GM21381 (cell line): ENCODE results near the gene GRHPR.
"Not testable (repeated sequence)": the region's sequence is repeated elsewhere in the genome, so short reads cannot be mapped to it uniquely, and the experiment has no call there.

Experiments used
- ATAC-seq: cut with Tn5 transposase; IDR thresholded peaks from one replicate; pipeline ENCODE4 v1.9.1; 2021; ENCODE audit warnings: mild to moderate bottlenecking, moderate library complexity; ENCODE audit not compliant: unreplicated experiment

GRHPR gene

GRCh38 chr9:37444890-37445289, 22.4 kb downstream of the GRHPR start:
- ATAC-seq = no peak

- no peak for ATAC-seq
Observed at GRCh38 chr9:37445832-37446231, 23.3 kb downstream of the GRHPR start.

- ATAC-seq = no peak
Observed at GRCh38 chr9:37446401-37446800, 23.9 kb downstream of the GRHPR start.

GRCh38 chr9:37447111-37447510, 24.6 kb downstream of the GRHPR start:
- ATAC-seq = no peak

GRCh38 chr9:37449862-37450632, 27.6 kb downstream of the GRHPR start:
- ATAC-seq = no peak

- no peak for ATAC-seq
Observed at GRCh38 chr9:37451628-37452027, 29.1 kb downstream of the GRHPR start.

GRCh38 chr9:37452611-37453010, 30.1 kb downstream of the GRHPR start:
- ATAC-seq = no peak

GRCh38 chr9:37453827-37454226, 31.3 kb downstream of the GRHPR start:
- no peak for ATAC-seq

GRCh38 chr9:37454238-37454637, 31.7 kb downstream of the GRHPR start:
- ATAC-seq = no peak

GRCh38 chr9:37455884-37456647, 33.6 kb downstream of the GRHPR start:
- ATAC-seq = no peak

- no peak for ATAC-seq
Observed at GRCh38 chr9:37456817-37457216, 34.3 kb downstream of the GRHPR start.

- no peak for ATAC-seq
Observed at GRCh38 chr9:37464006-37464405, 41.5 kb downstream of the GRHPR start.

GRCh38 chr9:37464426-37465248, 42.1 kb downstream of the GRHPR start:
- peak; percentile 29 for ATAC-seq

- ATAC-seq = peak; percentile 77
Observed at GRCh38 chr9:37465249-37466036, 42.9 kb downstream of the GRHPR start, which contains the start of gene ZBTB5. ZBTB5 (minus strand) TSS chr9:37465450; CDS start chr9:37442551, 22,899 bp downstream.

- peak; percentile 11 for ATAC-seq
Observed at GRCh38 chr9:37466037-37466709, 43.7 kb downstream of the GRHPR start.

- not testable (repeated sequence) for ATAC-seq
Observed at GRCh38 chr9:37467530-37467929, 45.0 kb downstream of the GRHPR start.

GRCh38 chr9:37468620-37469019, 46.1 kb downstream of the GRHPR start:
- no peak for ATAC-seq

- ATAC-seq = no peak
Observed at GRCh38 chr9:37471942-37472684, 49.6 kb downstream of the GRHPR start.

GRCh38 chr9:37473982-37474381, 51.5 kb downstream of the GRHPR start:
- not testable (repeated sequence) for ATAC-seq
